NCI-H2107 treated with DMSO at 0.1 percent for 48 hours (cell line): ENCODE measurements around the gene SPINT1.
A peak's percentile ranks its signal among the peaks of the same experiment; 100 is the strongest.

ENCODE experiments used
- DNase-seq: peaks from one replicate; lab custom pipeline; 2025; ENCODE audit not compliant: unreplicated experiment; lab: John Stamatoyannopoulos, UW

SPINT1 gene

GRCh38 chr15:40828447-40829036 is 15.3 kb upstream of the SPINT1 start, which contains the start of gene PPP1R14D:
Gene PPP1R14D (minus strand): TSS chr15:40828708. CDS start chr15:40828641, 67 bp downstream.
- no peak for DNase-seq

- DNase-seq: no peak
Observed at GRCh38 chr15:40829115-40829514, 14.7 kb upstream of the SPINT1 start.

GRCh38 chr15:40830884-40831283 is 13.0 kb upstream of the SPINT1 start:
- DNase-seq: peak; percentile 82

- no peak for DNase-seq
Observed at GRCh38 chr15:40831861-40832260, 12.0 kb upstream of the SPINT1 start.

- no peak for DNase-seq
Observed at GRCh38 chr15:40832903-40833302, 10.9 kb upstream of the SPINT1 start.

- DNase-seq: no peak
Observed at GRCh38 chr15:40836020-40836419, 7.8 kb upstream of the SPINT1 start.

- no peak for DNase-seq
Observed at GRCh38 chr15:40838756-40839155, 5.1 kb upstream of the SPINT1 start.

GRCh38 chr15:40841741-40842140 is 2.1 kb upstream of the SPINT1 start:
- DNase-seq: no peak

GRCh38 chr15:40843261-40843884 is 475 bp upstream of the SPINT1 start:
- no peak for DNase-seq

- DNase-seq: no peak
Observed at GRCh38 chr15:40844696-40845030, 815 bp downstream of the SPINT1 start.

- no peak for DNase-seq
Observed at GRCh38 chr15:40845036-40845435, 1.2 kb downstream of the SPINT1 start.

GRCh38 chr15:40845511-40846284 is 1.9 kb downstream of the SPINT1 start:
- DNase-seq: peak; percentile 23

GRCh38 chr15:40846841-40847222 is 3.0 kb downstream of the SPINT1 start:
- no peak for DNase-seq

GRCh38 chr15:40847223-40847961 is 3.5 kb downstream of the SPINT1 start:
- DNase-seq: no peak

- no peak for DNase-seq
Observed at GRCh38 chr15:40850576-40851112, 6.8 kb downstream of the SPINT1 start.

GRCh38 chr15:40852529-40852928 is 8.7 kb downstream of the SPINT1 start:
- no peak for DNase-seq

GRCh38 chr15:40853241-40853890 is 9.5 kb downstream of the SPINT1 start:
- DNase-seq: no peak

- no peak for DNase-seq
Observed at GRCh38 chr15:40854161-40854560, 10.3 kb downstream of the SPINT1 start.

GRCh38 chr15:40855706-40856234 is 11.9 kb downstream of the SPINT1 start:
- DNase-seq: no peak

- DNase-seq: no peak
Observed at GRCh38 chr15:40856746-40857145, 12.9 kb downstream of the SPINT1 start.
